8988T (cell line): ENCODE data around the gene HNMT.
"Not testable (repeated sequence)": the region's sequence is repeated elsewhere in the genome, so short reads cannot be mapped to it uniquely, and the experiment has no call there.

Experiments
- DNase-seq: peaks from one replicate; pipeline ENCODE4 v3.0.0; 2011

Gene HNMT

GRCh38 chr2:137964066-137964858 is at the start of gene HNMT:
Gene HNMT (plus strand): TSS chr2:137964473. CDS start chr2:137964492, 19 bp downstream.
- DNase-seq, result no peak

GRCh38 chr2:137921105-137921880 is 43.0 kb upstream of the HNMT start:
- DNase-seq, result no peak

GRCh38 chr2:137922171-137922570 is 42.1 kb upstream of the HNMT start:
- DNase-seq, result not testable (repeated sequence)

DNA sequence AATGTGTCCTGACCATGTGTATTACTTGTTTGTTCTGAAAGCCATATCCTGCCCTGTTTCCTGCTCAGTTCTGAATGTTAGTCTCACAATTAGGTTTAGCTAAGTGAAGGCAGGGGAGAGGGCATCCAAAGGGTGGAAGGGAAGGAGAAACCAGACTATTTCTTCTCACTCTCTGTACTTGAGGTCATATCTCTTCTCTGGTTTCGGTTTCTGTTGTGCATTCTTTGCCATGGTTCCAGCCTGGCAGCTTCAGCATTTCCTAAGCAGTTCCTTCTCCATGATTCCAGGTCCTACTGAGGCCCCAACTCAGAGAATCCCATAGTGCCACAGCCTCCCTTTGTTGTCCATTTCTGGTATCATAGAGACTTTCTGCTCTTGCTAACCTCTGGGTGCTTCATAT is 40.3 kb upstream of the HNMT start:
- no peak for DNase-seq

DNA sequence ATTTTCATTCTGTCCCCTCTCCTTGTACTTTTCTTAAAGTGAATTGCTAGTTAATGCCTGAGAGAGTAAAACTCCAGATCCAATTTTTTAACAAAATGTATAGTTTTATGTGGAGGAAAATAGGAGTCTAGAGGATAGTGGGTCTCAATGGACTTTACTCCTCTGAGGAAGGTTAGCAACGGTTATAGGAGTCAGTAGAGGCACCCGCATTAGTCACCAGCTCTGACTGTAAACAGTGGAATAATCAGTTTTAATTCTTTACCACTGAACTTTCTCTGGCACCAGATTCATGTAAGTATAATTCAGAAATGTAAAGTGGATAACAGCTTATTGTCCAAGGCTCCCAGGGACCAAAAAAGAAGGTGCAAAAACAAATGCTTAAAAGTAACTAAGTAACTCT is 38.7 kb upstream of the HNMT start:
- no peak for DNase-seq

DNA sequence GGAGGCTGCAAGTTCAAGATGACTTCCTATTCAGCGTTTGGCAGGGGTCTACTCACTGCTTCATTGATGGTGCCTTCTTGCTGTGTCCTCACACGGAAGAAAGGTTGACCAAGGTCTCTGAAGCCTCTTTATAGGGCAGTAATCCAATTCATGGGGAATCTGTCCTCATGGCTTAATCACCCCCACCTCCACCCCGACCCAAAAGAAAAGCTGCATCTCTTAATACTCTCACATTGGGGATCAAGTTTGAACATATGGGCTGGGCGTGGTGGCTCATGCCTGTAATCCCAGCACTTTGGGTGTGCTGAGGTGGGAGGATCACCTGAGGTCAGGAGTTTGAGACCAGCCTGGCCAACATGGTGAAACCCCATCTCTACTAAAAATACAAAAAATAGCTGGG is 36.4 kb upstream of the HNMT start:
- no peak for DNase-seq

GRCh38 chr2:137928547-137929518 is 35.4 kb upstream of the HNMT start:
- DNase-seq, result no peak

DNA sequence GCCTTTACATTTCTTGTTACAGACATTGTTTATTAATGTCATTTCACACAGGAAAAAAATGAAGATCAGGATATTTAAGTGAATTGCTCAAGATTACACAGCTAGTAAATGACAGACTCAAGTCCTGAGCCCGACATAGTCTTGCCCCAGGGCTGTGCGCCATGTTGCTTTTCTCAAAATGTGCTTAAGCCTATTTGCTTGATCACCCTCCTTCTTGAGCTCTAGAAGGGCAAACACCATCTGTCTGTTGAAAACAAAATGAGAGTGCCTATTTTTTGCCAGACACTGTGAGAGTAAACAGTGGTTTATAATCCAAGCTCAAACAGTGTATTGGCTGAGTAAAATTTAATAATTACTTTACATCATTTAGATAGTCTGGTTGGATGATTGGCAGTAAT is 34.8 kb upstream of the HNMT start:
- no peak for DNase-seq

DNA sequence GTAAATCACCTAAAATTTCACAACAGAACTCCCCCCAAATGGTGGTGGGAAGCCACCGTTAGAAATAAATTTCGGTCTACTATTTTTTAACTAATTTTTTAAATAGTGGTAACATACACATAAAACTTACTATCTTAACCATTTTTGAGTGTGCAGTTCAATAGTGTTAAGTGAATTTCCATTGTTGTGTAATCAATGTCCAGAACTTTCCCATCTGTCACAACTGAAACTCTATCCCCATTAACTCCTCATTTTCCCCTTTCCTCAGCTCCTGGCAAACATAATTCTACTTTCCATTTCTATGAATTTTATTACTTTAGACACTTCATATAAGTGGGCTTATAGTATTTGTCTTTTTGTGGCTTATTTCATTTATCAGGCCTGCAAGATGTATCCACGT is 34.1 kb upstream of the HNMT start:
- no peak for DNase-seq

GRCh38 chr2:137935591-137935990 is 28.7 kb upstream of the HNMT start:
- no peak for DNase-seq

- no peak for DNase-seq
These were observed 27.0 kb upstream of the HNMT start for GRCh38 chr2:137937246-137937645.

DNA sequence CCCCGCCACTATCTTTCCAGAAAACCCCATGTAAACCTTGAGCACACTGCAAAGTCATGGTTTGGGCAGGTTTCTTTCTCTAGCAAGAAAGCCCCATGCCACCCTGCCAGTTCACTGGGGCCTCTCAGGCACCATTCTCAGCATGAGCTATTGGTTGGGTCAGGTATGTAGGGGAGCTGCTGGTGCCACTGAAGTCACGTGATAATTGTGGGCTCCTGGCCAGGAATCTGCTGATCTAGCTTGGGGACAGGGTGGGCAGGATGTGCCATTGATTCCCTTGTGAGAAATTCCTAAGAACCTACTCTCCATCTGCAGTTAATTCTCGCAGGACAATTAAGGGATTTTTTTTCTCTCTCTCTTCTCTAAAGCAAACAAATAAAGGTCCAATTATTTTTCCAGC is 26.5 kb upstream of the HNMT start:
- no peak for DNase-seq

DNA sequence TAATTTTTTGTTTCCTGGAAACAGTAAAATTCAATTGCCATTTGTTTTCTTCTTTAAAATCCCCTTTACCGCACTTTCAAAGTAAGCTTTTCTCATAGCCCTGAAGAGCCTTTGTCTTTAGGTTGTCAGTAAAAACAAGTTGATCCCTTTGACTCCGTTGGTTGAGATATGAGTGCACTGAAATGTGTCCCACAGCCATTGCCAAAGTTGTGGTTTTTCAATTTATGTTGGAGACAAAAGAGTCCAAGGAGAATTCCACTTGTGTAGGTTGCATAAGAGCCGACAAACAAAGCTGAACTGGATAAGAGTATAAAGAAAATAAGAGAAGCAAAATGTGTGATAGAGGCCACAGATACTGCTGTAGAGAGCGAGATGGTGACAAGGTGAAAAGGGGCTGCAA is 26.1 kb upstream of the HNMT start:
- DNase-seq, result no peak

DNA sequence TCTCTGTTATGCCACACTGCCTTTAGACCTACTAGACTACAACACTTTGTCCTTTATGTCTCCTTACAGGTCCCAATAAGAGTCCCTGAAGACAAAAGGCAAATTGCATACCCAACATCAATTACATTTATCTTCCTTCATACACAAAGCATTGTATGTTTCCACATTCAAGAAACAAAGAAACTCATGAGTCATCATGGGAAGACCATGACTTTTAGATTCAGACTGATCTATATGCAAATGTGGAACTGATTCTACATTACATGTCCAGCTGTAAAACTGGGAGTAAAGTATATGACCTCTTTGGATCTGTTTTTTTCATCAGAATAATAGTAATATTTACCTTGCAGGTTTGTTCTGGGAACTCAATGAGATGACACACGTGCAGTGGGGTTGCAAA is 25.2 kb upstream of the HNMT start:
- no peak for DNase-seq

DNA sequence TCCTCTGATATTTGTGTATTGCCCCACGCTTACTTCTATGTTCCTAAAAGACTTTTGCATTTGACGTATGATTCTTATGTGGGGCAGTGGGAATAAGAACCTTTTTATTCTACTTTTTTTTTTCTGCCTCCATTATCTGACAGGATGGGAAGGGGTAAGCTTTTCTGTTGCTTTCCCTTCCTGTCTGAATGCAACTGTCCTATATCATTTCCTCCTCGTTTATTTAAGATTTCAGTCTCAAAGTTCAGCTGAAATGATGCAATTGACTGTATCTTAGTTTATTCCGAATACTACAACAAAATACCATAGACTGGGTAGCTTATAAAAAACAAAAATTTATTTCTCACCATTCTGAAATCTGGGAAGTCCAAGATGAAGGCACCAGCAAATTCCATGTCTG is 24.1 kb upstream of the HNMT start:
- DNase-seq, result no peak

- DNase-seq, result no peak
These were observed 22.0 kb upstream of the HNMT start for GRCh38 chr2:137942037-137942832.

- no peak for DNase-seq
These were observed 21.2 kb upstream of the HNMT start for GRCh38 chr2:137942833-137943677.

DNA sequence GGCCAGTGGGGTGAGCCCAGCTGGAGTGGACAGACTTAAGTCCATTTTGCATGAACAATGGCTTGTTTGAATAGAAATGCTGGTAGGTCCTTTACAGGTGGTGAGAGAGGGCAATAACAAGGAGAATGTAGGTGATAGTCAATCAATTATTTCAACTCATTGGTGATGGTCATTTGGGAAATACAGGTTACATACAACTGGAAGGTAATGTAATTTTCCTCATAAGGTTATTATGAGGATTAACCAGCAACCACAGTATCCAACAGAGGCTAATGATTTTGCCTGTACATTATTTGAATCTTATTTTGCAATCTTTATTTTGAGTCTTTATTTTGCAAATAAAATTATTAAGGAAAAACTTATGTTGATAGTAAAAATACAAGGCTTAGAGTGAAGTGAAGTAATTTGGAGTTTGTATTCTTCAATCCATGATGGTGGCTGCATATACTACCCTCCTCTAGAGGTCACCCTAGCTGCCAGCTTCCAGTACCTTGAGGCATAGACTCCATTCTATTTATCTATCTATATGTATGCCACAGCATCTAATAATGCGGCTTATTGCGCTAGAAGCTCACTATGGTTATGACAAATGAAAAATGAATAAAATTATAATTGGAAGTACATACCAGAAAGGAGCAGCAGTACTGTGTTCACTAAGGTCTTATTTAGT is 20.5 kb upstream of the HNMT start:
- DNase-seq, result no peak

GRCh38 chr2:137944714-137945113 is 19.6 kb upstream of the HNMT start:
- DNase-seq, result no peak

DNA sequence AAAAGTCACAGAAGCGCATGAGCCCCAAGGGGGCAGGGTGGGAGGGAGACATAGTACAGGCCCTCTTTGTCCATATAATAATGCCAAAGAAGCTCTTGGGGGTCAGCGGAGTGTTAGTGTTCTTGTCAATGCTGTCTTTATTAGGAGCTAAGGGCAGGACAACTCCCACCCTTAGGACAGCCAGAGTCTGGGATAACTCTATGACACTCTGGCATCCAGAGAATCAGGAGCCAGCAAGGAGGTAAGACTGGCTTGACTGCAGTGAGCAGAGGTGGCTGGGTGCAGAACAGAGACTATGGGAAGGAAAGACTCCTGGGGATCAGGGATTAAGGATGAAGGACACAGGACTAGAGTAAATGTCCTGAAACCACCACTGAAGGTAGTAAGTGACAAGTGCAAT is 19.0 kb upstream of the HNMT start:
- DNase-seq, result no peak

DNA sequence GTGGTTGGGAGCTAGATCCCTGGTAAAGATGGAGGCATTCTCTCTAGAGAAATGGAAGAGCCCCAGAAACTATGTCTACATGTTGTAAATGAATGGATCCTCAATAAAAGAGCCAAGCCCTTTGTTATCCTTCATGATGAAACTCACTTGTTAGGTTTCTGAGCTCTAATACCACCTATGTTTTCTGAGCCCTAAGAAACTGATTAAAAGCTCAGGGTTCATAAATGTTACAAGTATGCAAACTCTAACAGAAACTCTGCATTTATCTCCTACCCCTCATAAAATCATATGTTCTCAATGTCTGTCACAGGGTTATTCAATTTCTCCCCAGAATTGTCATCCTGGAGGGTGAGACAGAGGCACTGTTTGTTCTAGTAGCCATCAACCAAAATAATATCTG is 18.0 kb upstream of the HNMT start:
- DNase-seq, result no peak
